Gastroesophageal sphincter (tissue), 4 donors: ENCODE results near the gene ACKR3. TPM values are rescaled to one million over a fixed set of nuclear protein-coding genes. Genes with fewer than 3 reads are reported as not detected.

ENCODE experiments used
- ATAC-seq: fragments of 150-250 bp; one replicate; pipeline ENCODE4 v1.9.1; 2016; ENCODE audit warnings: mild to moderate bottlenecking, moderate library complexity
- H3K27ac ChIP-seq, 4 donors: fragments of 200-600 bp; sonication (generic) in 3 of 4; 1 replicate in 3 of 4; 2 replicates in 1 of 4; pipeline ENCODE4 v1.5.1; 2016 to 2019
- H3K27me3 ChIP-seq: fragments of 200-600 bp; sonication (generic); one replicate; pipeline ENCODE4 v1.5.1; 2019
- H3K36me3 ChIP-seq, 2 donors: fragments of 200-600 bp; sonication (generic); one replicate each; pipeline ENCODE4 v1.5.1; 2019; ENCODE audit warnings: control low read depth in 1 of 2
- H3K4me1 ChIP-seq, 3 donors: fragments of 200-600 bp; sonication (generic); 1 replicate in 2 of 3; 2 replicates in 1 of 3; pipeline ENCODE4 v1.5.1; 2016 to 2019; ENCODE audit warnings: control low read depth in 2 of 3
- H3K4me3 ChIP-seq, 2 donors: fragments of 200-600 bp; sonication (generic); one replicate each; pipeline ENCODE4 v1.5.1; 2019; ENCODE audit warnings: mild to moderate bottlenecking in 1 of 2, moderate library complexity in 1 of 2
- H3K9me3 ChIP-seq, 3 donors: fragments of 200-600 bp; sonication (generic); one replicate each; pipeline ENCODE4 v1.5.1; 2017 to 2019; ENCODE audit warnings: control low read depth in 2 of 3
- CTCF ChIP-seq, 4 experiments: fragments of 200-600 bp in 2 of 4; fragments of 450-650 bp in 2 of 4; sonication (generic) in 1 of 4; IDR thresholded peaks; one replicate each; pipeline ENCODE4 v1.5.1; 2017 to 2019; ENCODE audit warnings: antibody characterized with exemption in 4 of 4, mild to moderate bottlenecking in 2 of 4, moderate library complexity in 2 of 4
- EP300 ChIP-seq: sonication (generic); formaldehyde crosslinking; IDR thresholded peaks from one replicate; pipeline ENCODE4 v1.6.1; 2017; ENCODE audit warnings: antibody characterized with exemption, mild to moderate bottlenecking
- POLR2A ChIP-seq, 2 donors: fragments of 450-650 bp; IDR thresholded peaks; one replicate each; pipeline ENCODE4 v1.6.1; 2017; ENCODE audit warnings: antibody characterized with exemption in 2 of 2, mild to moderate bottlenecking in 2 of 2, moderate library complexity in 1 of 2
- POLR2AphosphoS5 ChIP-seq: sonication (generic); formaldehyde crosslinking; IDR thresholded peaks from one replicate; pipeline ENCODE4 v1.6.1; 2017; ENCODE audit warnings: antibody characterized with exemption
- WGBS, 2 donors: methylation state at CpG; one replicate each; pipeline ENCODE4 v1.1.5; 2018; ENCODE audit warnings: low coverage in 1 of 2; 5-methylcytosine and 5-hydroxymethylcytosine counted together
- total RNA-seq, 4 donors: library from RNA; depleted of rRNA; stranded (reverse); fragments of >200 nt; gene quantifications; one replicate each; pipeline ENCODE4 v1.1.0, GENCODE V29; 2016

The ACKR3 gene
- total RNA-seq, 4 donors from 2014 or later: 21.0 to 68.5 (median 42.5) TPM

- H3K36me3 ChIP-seq: no peaks in the 10 kb centered on the region
- no peak overlapping the region for H3K27ac ChIP-seq
- no peak for ATAC-seq
- no peak for TF ChIP-seq EP300
- no peak for TF ChIP-seq CTCF (IDR thresholded peaks at IDR 0.05)
- TF ChIP-seq POLR2A (IDR thresholded peaks at IDR 0.05): no peak
- no peak for TF ChIP-seq POLR2AphosphoS5
- H3K9me3 ChIP-seq: no peaks in the 10 kb centered on the region
- H3K27me3 ChIP-seq: peaks cover 4% of the 10 kb centered on the region
- 83 to 92% methylated on average over 1 to 6 of the region's 10 CpGs for WGBS, 2 donors
- H3K4me3 ChIP-seq: no peak overlapping the region
- no peaks in the 10 kb centered on the region for H3K4me1 ChIP-seq
Measured at GRCh38 chr2:236612737-236613136, 43.1 kb downstream of the ACKR3 start.

- no peak for ATAC-seq
- TF ChIP-seq CTCF (IDR thresholded peaks at IDR 0.05) (no peak), EP300 (no peak), POLR2AphosphoS5 (no peak), POLR2A (IDR thresholded peaks at IDR 0.05) (no peak)
- Histone ChIP-seq H3K27ac (no peak overlapping the region), H3K4me1 (no peaks in the 10 kb centered on the region), H3K9me3 (no peaks in the 10 kb centered on the region), H3K4me3 (no peak overlapping the region), H3K27me3 (peaks cover 4% of the 10 kb centered on the region), H3K36me3 (no peaks in the 10 kb centered on the region)
- WGBS, 2 donors: 88% methylated on average over 3 of the region's 4 CpGs; no CpG with 5 or more reads in 1 of the 2 donors
Measured at GRCh38 chr2:236613612-236614011, 44.0 kb downstream of the ACKR3 start.

GRCh38 chr2:236614551-236614950 lies 44.9 kb downstream of the ACKR3 start:
- TF ChIP-seq POLR2A (IDR thresholded peaks at IDR 0.05) (no peak), CTCF (IDR thresholded peaks at IDR 0.05) (no peak), EP300 (no peak), POLR2AphosphoS5 (no peak)
- Histone ChIP-seq H3K27ac (no peak overlapping the region), H3K36me3 (no peaks in the 10 kb centered on the region), H3K4me3 (no peak overlapping the region), H3K9me3 (no peaks in the 10 kb centered on the region), H3K27me3 (peaks cover 4% of the 10 kb centered on the region), H3K4me1 (no peaks in the 10 kb centered on the region)
- no peak for ATAC-seq
- 100% methylated on average over 3 of the region's 5 CpGs; no CpG with 5 or more reads in 1 of the 2 donors for WGBS, 2 donors

- no peak for ATAC-seq
- H3K9me3 ChIP-seq: no peaks in the 10 kb centered on the region
- WGBS, 2 donors: 96% methylated on average over 3 of the region's 6 CpGs; no CpG with 5 or more reads in 1 of the 2 donors
- TF ChIP-seq EP300: no peak
- TF ChIP-seq POLR2AphosphoS5: no peak
- TF ChIP-seq POLR2A (IDR thresholded peaks at IDR 0.05): no peak
- no peak for TF ChIP-seq CTCF (IDR thresholded peaks at IDR 0.05)
- H3K27me3 ChIP-seq: peaks cover 13% of the 10 kb centered on the region
- no peaks in the 10 kb centered on the region for H3K4me1 ChIP-seq
- no peak overlapping the region for H3K4me3 ChIP-seq
- no peaks in the 10 kb centered on the region for H3K36me3 ChIP-seq
- H3K27ac ChIP-seq: no peak overlapping the region
Measured at GRCh38 chr2:236616031-236616430, 46.4 kb downstream of the ACKR3 start.

GRCh38 chr2:236616624-236617023 lies 47.0 kb downstream of the ACKR3 start:
- Histone ChIP-seq H3K9me3 (no peaks in the 10 kb centered on the region), H3K4me3 (no peak overlapping the region), H3K4me1 (no peaks in the 10 kb centered on the region), H3K27me3 (peaks cover 13% of the 10 kb centered on the region), H3K36me3 (no peaks in the 10 kb centered on the region), H3K27ac (no peak overlapping the region)
- WGBS, 2 donors: 90 to 97% methylated on average over 6 to 7 of the region's 7 CpGs
- TF ChIP-seq EP300: no peak
- TF ChIP-seq POLR2AphosphoS5: no peak
- TF ChIP-seq POLR2A (IDR thresholded peaks at IDR 0.05): no peak
- TF ChIP-seq CTCF (IDR thresholded peaks at IDR 0.05): no peak
- no peak for ATAC-seq
